HCT116 (cell line): ENCODE measurements around the gene AZGP1. TPM values are rescaled to one million over a fixed set of nuclear protein-coding genes. Genes with fewer than 3 reads are reported as not detected.

ENCODE experiments used
- ATAC-seq: fragments of 200-7000 bp; cut with Tn5 transposase; 2 replicates; pipeline ENCODE4 v1.9.1; 2020; ENCODE audit warnings: mild to moderate bottlenecking, moderate library complexity
- BruUV-seq: library from RNA; stranded (reverse); fragments of 400-500 nt; replicated peaks from 2 replicates; lab custom pipeline; 2021; lab: Mats Ljungman, UMichigan
- CTCF ChIA-PET: fragments of 300-600 bp; sonication (Branson Sonifier 250); formaldehyde crosslinking; loops from one replicate; lab custom pipeline; 2021; ENCODE audit warnings: antibody characterized with exemption; lab: Charles Lee
- POLR2A ChIA-PET: fragments of 300-600, 350-600 bp; sonication (Branson Sonifier 250); formaldehyde crosslinking; loops from one replicate; lab custom pipeline; 2021; ENCODE audit warnings: antibody characterized with exemption; lab: Charles Lee
- RAD21 ChIA-PET, 2 experiments: fragments of 300-600 bp; sonication (Branson Sonifier 250); formaldehyde crosslinking; loops; one replicate each; lab custom pipeline; 2023; ENCODE audit warnings: low total read pairs in 2 of 2; ENCODE audit not compliant: uncharacterized antibody in 2 of 2, unreplicated experiment in 2 of 2, low non-redundant PET in 1 of 2; lab: Charles Lee
- DNase-seq: peaks from one replicate; pipeline ENCODE4 v3.0.0-alpha.2; 2010; ENCODE audit warnings: low read depth, low spot score
- H2AFZ ChIP-seq: fragments of 200-600 bp; shearing (Covaris generic), sonication (generic); 2 replicates; pipeline ENCODE4 v1.6.1; 2017; ENCODE audit warnings: low read depth, mixed run types, mixed read lengths, antibody characterized with exemption, low read length; ENCODE audit not compliant: poor library complexity, severe bottlenecking
- H3K27ac ChIP-seq: 2 replicates; pipeline ENCODE4 v1.5.1; 2012; ENCODE audit warnings: low read depth, low read length
- H3K27me3 ChIP-seq: fragments of 200-600 bp; sonication (generic); 2 replicates; pipeline ENCODE4 v1.6.1; 2016; ENCODE audit warnings: mixed run types, low read length, mixed read lengths; ENCODE audit not compliant: insufficient read depth
- H3K36me3 ChIP-seq, 2 experiments: fragments of 200-500 bp in 1 of 2; fragments of 200-600 bp in 1 of 2; sonication (Bioruptor generic) in 1 of 2; sonication (generic) in 1 of 2; 2 replicates each; pipeline versions ENCODE4 v1.5.1 to v1.6.1; 2014 to 2016; ENCODE audit warnings: low read length in 2 of 2, inconsistent platforms in 1 of 2, mixed read lengths in 1 of 2, mixed run types in 1 of 2; ENCODE audit not compliant: insufficient read depth in 2 of 2, control insufficient read depth in 1 of 2
- H3K4me1 ChIP-seq, 2 experiments: fragments of 200-600 bp in 1 of 2; sonication (generic) in 1 of 2; 2 replicates each; pipeline versions ENCODE4 v1.5.1 to v1.6.1; 2012 to 2017; ENCODE audit warnings: low read length in 2 of 2, inconsistent platforms in 1 of 2, mild to moderate bottlenecking in 1 of 2, mixed read lengths in 1 of 2, mixed run types in 1 of 2, moderate library complexity in 1 of 2; ENCODE audit not compliant: insufficient read depth in 2 of 2, control insufficient read depth in 1 of 2
- H3K4me2 ChIP-seq: fragments of 200-600 bp; sonication (generic); 2 replicates; pipeline ENCODE4 v1.6.1; 2017; ENCODE audit warnings: mixed run types, low read length, mixed read lengths
- H3K4me3 ChIP-seq, 2 experiments: fragments of 200-600 bp in 1 of 2; sonication (generic) in 1 of 2; replicated peaks in 1 of 2; 2 replicates each; pipeline ENCODE4 v1.5.1; 2011 to 2016; ENCODE audit warnings: low read length in 2 of 2, control low read depth in 1 of 2, low read depth in 1 of 2, mild to moderate bottlenecking in 1 of 2, mixed read lengths in 1 of 2, mixed run types in 1 of 2
- H3K79me2 ChIP-seq: fragments of 200-600 bp; sonication (generic); 2 replicates; pipeline ENCODE4 v1.6.1; 2017; ENCODE audit warnings: mild to moderate bottlenecking, mixed run types, low read length, moderate library complexity, mixed read lengths; ENCODE audit not compliant: insufficient read depth
- H3K9ac ChIP-seq: fragments of 200-600 bp; sonication (generic); 2 replicates; pipeline ENCODE4 v1.6.1; 2016; ENCODE audit warnings: low read length, mixed read lengths
- H3K9me2 ChIP-seq: fragments of 200-600 bp; sonication (generic), shearing (Covaris generic); 2 replicates; pipeline ENCODE4 v1.6.1; 2017; ENCODE audit warnings: mixed run types, mild to moderate bottlenecking, moderate library complexity; ENCODE audit not compliant: insufficient read depth
- H3K9me3 ChIP-seq, 2 experiments: fragments of 200-500 bp in 1 of 2; fragments of 200-600 bp in 1 of 2; sonication (Bioruptor generic) in 1 of 2; sonication (generic) in 1 of 2; 2 replicates each; pipeline ENCODE4 v1.6.1; 2014 to 2017; ENCODE audit warnings: low read length in 2 of 2, mixed read lengths in 2 of 2, inconsistent platforms in 1 of 2, low read depth in 1 of 2, mild to moderate bottlenecking in 1 of 2, mixed run types in 1 of 2, moderate library complexity in 1 of 2; ENCODE audit not compliant: control insufficient read depth in 1 of 2, insufficient read depth in 1 of 2
- H4K20me1 ChIP-seq: fragments of 200-600 bp; sonication (generic), shearing (Covaris generic); 2 replicates; pipeline ENCODE4 v1.6.1; 2017; ENCODE audit warnings: mixed run types, mild to moderate bottlenecking, moderate library complexity; ENCODE audit not compliant: insufficient read depth
- EGR1 ChIP-seq: IDR thresholded peaks from 2 replicates; pipeline ENCODE4 v1.6.1; 2012; ENCODE audit warnings: low read depth
- EZH2phosphoT487 ChIP-seq: fragments of 200-600 bp; IDR thresholded peaks from 2 replicates; pipeline ENCODE4 v1.6.1; 2018; ENCODE audit warnings: antibody characterized with exemption, borderline replicate concordance
- JUND ChIP-seq: IDR thresholded peaks from 2 replicates; pipeline ENCODE4 v1.6.1; 2012
- POLR2AphosphoS5 ChIP-seq: IDR thresholded peaks from 2 replicates; pipeline ENCODE4 v1.6.1; 2011; ENCODE audit warnings: mild to moderate bottlenecking, low read depth, low read length, moderate library complexity
- SP1 ChIP-seq: IDR thresholded peaks from 2 replicates; pipeline ENCODE4 v1.6.1; 2012; ENCODE audit warnings: low read depth
- SRF ChIP-seq: IDR thresholded peaks from 2 replicates; pipeline ENCODE4 v1.6.1; 2012; ENCODE audit warnings: low read depth
- ZFX ChIP-seq: fragments of 450-650 bp; IDR thresholded peaks from 2 replicates; pipeline ENCODE4 v1.6.1; 2017
- ZNF274 ChIP-seq: fragments of 200-500 bp; sonication (Bioruptor generic); IDR thresholded peaks from 2 replicates; pipeline ENCODE4 v1.6.1; 2014; ENCODE audit warnings: mild to moderate bottlenecking, low read depth, low read length, inconsistent platforms
- intact Hi-C: fragments of 100-400 bp; cut with micrococcal nuclease; formaldehyde crosslinking; loops from 2 replicates; pipeline ENCODE4 v1.10.0; 2022
- total RNA-seq: library from RNA; stranded (reverse); gene quantifications from one replicate; pipeline ENCODE4 v1.2.1, GENCODE V29; 2021; ENCODE audit not compliant: unreplicated experiment
- TF ChIP-seq, protein P1 (sequence below), 3 experiments: fragments of 200-600 bp in 1 of 3; sonication (generic) in 1 of 3; IDR thresholded peaks in 2 of 3; conservative IDR thresholded peaks in 1 of 3; 2 replicates each; pipeline ENCODE4 v1.5.1; 2012 to 2017; ENCODE audit warnings: low read depth in 2 of 3, low read length in 2 of 3, antibody characterized with exemption in 1 of 3, borderline replicate concordance in 1 of 3, control low read depth in 1 of 3, mild to moderate bottlenecking in 1 of 3, mixed read lengths in 1 of 3, mixed run types in 1 of 3, moderate library complexity in 1 of 3; ENCODE audit not compliant: insufficient read depth in 1 of 3
- TF ChIP-seq, protein P2 (sequence below): IDR thresholded peaks from 2 replicates; pipeline ENCODE4 v1.6.1; 2012
- TF ChIP-seq, protein P3 (sequence below): IDR thresholded peaks from 2 replicates; pipeline ENCODE4 v1.6.1; 2011; ENCODE audit warnings: mild to moderate bottlenecking, low read length, moderate library complexity; ENCODE audit not compliant: insufficient replicate concordance; ENCODE audit errors: extremely low read depth
- TF ChIP-seq, protein P4 (sequence below): IDR thresholded peaks from 2 replicates; pipeline ENCODE4 v1.6.1; 2012

The AZGP1 gene
- total RNA-seq, 1 experiment from 2014 or later, result 1.1 TPM

DNA sequence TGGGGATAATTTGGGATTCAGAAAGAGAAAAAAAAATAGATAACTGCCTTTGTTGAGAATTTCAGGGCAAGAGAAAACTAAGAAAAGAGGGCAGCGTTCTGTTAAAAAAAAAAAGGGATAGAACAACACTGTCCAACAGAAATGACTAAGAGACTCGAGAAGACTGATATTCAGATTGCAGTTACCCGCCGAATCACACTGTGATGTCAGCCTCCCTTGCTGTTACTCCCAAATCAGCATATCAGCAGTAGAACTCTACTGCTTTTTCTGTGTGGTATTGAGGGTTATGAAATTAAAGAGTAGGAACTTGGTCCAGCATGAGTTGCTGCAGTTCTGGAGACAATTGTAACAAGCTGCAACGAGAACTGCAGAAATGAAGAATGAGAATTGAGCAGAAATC, 48.3 kb downstream of the AZGP1 start:
- RAD21 ChIA-PET, result no interaction called here
- DNase-seq, result no peak
- TF ChIP-seq SRF (no peak), ZFX (no peak), POLR2AphosphoS5 (no peak), JUND (no peak), EGR1 (no peak), EZH2phosphoT487 (no peak), ZNF274 (no peak), SP1 (no peak)
- TF ChIP-seq, protein P1, sequence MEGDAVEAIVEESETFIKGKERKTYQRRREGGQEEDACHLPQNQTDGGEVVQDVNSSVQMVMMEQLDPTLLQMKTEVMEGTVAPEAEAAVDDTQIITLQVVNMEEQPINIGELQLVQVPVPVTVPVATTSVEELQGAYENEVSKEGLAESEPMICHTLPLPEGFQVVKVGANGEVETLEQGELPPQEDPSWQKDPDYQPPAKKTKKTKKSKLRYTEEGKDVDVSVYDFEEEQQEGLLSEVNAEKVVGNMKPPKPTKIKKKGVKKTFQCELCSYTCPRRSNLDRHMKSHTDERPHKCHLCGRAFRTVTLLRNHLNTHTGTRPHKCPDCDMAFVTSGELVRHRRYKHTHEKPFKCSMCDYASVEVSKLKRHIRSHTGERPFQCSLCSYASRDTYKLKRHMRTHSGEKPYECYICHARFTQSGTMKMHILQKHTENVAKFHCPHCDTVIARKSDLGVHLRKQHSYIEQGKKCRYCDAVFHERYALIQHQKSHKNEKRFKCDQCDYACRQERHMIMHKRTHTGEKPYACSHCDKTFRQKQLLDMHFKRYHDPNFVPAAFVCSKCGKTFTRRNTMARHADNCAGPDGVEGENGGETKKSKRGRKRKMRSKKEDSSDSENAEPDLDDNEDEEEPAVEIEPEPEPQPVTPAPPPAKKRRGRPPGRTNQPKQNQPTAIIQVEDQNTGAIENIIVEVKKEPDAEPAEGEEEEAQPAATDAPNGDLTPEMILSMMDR (IDR thresholded peaks at IDR 0.05 in 2 of 3, conservative IDR thresholded peaks at IDR 0.05 in 1 of 3; ENCODE audit: borderline replicate concordance in 1 of 3, insufficient read depth in 1 of 3, low read depth in 2 of 3, low read length in 2 of 3), result no peak
- TF ChIP-seq, protein P2, sequence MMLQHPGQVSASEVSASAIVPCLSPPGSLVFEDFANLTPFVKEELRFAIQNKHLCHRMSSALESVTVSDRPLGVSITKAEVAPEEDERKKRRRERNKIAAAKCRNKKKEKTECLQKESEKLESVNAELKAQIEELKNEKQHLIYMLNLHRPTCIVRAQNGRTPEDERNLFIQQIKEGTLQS, result no peak
- TF ChIP-seq, protein P3, sequence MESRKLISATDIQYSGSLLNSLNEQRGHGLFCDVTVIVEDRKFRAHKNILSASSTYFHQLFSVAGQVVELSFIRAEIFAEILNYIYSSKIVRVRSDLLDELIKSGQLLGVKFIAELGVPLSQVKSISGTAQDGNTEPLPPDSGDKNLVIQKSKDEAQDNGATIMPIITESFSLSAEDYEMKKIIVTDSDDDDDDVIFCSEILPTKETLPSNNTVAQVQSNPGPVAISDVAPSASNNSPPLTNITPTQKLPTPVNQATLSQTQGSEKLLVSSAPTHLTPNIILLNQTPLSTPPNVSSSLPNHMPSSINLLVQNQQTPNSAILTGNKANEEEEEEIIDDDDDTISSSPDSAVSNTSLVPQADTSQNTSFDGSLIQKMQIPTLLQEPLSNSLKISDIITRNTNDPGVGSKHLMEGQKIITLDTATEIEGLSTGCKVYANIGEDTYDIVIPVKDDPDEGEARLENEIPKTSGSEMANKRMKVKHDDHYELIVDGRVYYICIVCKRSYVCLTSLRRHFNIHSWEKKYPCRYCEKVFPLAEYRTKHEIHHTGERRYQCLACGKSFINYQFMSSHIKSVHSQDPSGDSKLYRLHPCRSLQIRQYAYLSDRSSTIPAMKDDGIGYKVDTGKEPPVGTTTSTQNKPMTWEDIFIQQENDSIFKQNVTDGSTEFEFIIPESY, result no peak
- TF ChIP-seq, protein P4, sequence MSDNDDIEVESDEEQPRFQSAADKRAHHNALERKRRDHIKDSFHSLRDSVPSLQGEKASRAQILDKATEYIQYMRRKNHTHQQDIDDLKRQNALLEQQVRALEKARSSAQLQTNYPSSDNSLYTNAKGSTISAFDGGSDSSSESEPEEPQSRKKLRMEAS, result no peak
- POLR2A ChIA-PET, result no interaction called here
- Histone ChIP-seq H3K4me2 (no peak overlapping the region), H3K9me2 (no peaks in the 10 kb centered on the region), H3K4me3 (no peak overlapping the region), H4K20me1 (no peaks in the 10 kb centered on the region), H3K27me3 (peaks cover 20% of the 10 kb centered on the region; the same call in 1 of the 2 replicates), H3K27ac (no peak overlapping the region), H2AFZ (no peak overlapping the region), H3K79me2 (no peaks in the 10 kb centered on the region), H3K36me3 (no peaks in the 10 kb centered on the region), H3K9me3 (no peaks in the 10 kb centered on the region), H3K4me1 (peaks cover 7 to 14% of the 10 kb centered on the region in 2 experiments; a peak in 3 of 4 replicates), H3K9ac (no peak overlapping the region)
- BruUV-seq, result no TSS peak
- no peak for ATAC-seq
- intact Hi-C loops, result no loop called here
- CTCF ChIA-PET, result no interaction called here
